ENCODE results near the gene C12orf60.

Gene C12orf60

GRCh38 chr12:14836336-14837210 lies 33.1 kb downstream of the C12orf60 start:
- no peak for DNase-seq

GRCh38 chr12:14839262-14839661 lies 35.8 kb downstream of the C12orf60 start:
- DNase-seq, result no peak

- no peak for DNase-seq
These were observed 37.1 kb downstream of the C12orf60 start for GRCh38 chr12:14840616-14841015.

- DNase-seq, result no peak
These were observed 38.3 kb downstream of the C12orf60 start for GRCh38 chr12:14841761-14842160.

GRCh38 chr12:14842315-14842714 lies 38.8 kb downstream of the C12orf60 start:
- DNase-seq, result no peak

GRCh38 chr12:14843425-14843887 lies 40.0 kb downstream of the C12orf60 start, which contains the start of gene ART4:
ART4 (minus strand) TSS chr12:14843526; CDS start chr12:14843113, 413 bp downstream.
- DNase-seq, result no peak

- no peak for DNase-seq
These were observed 40.9 kb downstream of the C12orf60 start for GRCh38 chr12:14844401-14844800.

- DNase-seq, result no peak
These were observed 41.9 kb downstream of the C12orf60 start for GRCh38 chr12:14845350-14845750.

- DNase-seq, result no peak
These were observed 42.6 kb downstream of the C12orf60 start for GRCh38 chr12:14846042-14846587.

GRCh38 chr12:14846876-14847580 lies 43.6 kb downstream of the C12orf60 start:
- no peak for DNase-seq

- no peak for DNase-seq
These were observed 46.2 kb downstream of the C12orf60 start for GRCh38 chr12:14849661-14850060.

GRCh38 chr12:14850929-14851663 lies 47.6 kb downstream of the C12orf60 start:
- DNase-seq, result no peak

- DNase-seq, result no peak
These were observed 49.4 kb downstream of the C12orf60 start for GRCh38 chr12:14852880-14853279.

GRCh38 chr12:14853961-14854360 lies 50.5 kb downstream of the C12orf60 start:
- DNase-seq, result no peak

GRCh38 chr12:14854586-14855183 lies 51.2 kb downstream of the C12orf60 start:
- no peak for DNase-seq

GRCh38 chr12:14858513-14858912 lies 55.0 kb downstream of the C12orf60 start:
- DNase-seq, result no peak

- DNase-seq, result no peak
These were observed 57.0 kb downstream of the C12orf60 start for GRCh38 chr12:14860490-14860889.

- DNase-seq, result no peak
These were observed 65.5 kb downstream of the C12orf60 start for GRCh38 chr12:14868916-14869506.

- no peak for DNase-seq
These were observed 67.8 kb downstream of the C12orf60 start for GRCh38 chr12:14871247-14871646.

GRCh38 chr12:14871886-14872285 lies 68.4 kb downstream of the C12orf60 start:
- DNase-seq, result no peak

GRCh38 chr12:14873440-14874185 lies 70.1 kb downstream of the C12orf60 start:
- DNase-seq, result no peak
